ENCODE results near the gene TMOD4.
"Not testable (repeated sequence)": the region's sequence is repeated elsewhere in the genome, so short reads cannot be mapped to it uniquely, and the experiment has no call there.

The TMOD4 gene

DNA sequence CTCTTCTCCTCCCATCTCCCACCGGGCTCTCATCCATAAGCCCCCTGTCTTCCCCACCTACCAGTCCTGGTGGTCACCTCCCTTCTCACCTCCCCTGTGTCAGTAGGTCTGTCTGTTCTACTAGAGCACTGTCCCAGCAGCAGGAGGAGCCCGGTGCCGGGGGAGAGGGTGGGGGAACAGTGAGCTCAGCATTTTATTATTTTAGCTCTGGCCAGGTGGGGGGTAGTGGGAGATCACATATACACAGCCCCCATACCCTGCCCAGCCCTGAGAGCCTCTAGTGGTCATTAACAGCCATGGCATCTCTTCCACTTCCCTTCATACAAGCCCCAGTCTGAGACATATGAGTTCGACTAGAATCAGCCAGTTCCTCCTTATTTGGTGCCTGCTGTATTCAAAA is at the start of gene TMOD4:
TSS of gene TMOD4 (minus strand) at position 119 of the 400 bp plus-strand sequence. CDS start 1,106 bp downstream, outside the sequence.
- Histone ChIP-seq H3K4me3 (ENCODE audit: low read depth, low read length) (no peak within 1 kb of the TSS), H3K27me3 (ENCODE audit: insufficient read depth, low read length) (no peaks in the 10 kb centered on the region), H2AFZ (ENCODE audit: low read length, unreplicated experiment) (no peak within 1 kb of the TSS), H3K27ac (ENCODE audit: low read depth, low read length) (no peak within 1 kb of the TSS), H3K79me2 (ENCODE audit: control insufficient read depth, insufficient read depth, low read length, unreplicated experiment) (no peaks in the 10 kb centered on the region), H3K4me1 (ENCODE audit: control insufficient read depth, insufficient read depth, low read length, unreplicated experiment) (no peaks in the 10 kb centered on the region), H3K36me3 (ENCODE audit: insufficient read depth, low read length) (peaks cover 1% of the 10 kb centered on the region; the same call in 1 of the 2 replicates)

GRCh38 chr1:151222130-151222529 is 46.3 kb upstream of the TMOD4 start:
- peaks cover 14% of the 10 kb centered on the region for H3K36me3 ChIP-seq (ENCODE audit: insufficient read depth, low read length)
- peaks cover 77% of the 10 kb centered on the region for H3K79me2 ChIP-seq (ENCODE audit: control insufficient read depth, insufficient read depth, low read length, unreplicated experiment)
- no peak overlapping the region for H3K27ac ChIP-seq (ENCODE audit: low read depth, low read length)
- H3K4me1 ChIP-seq (ENCODE audit: control insufficient read depth, insufficient read depth, low read length, unreplicated experiment): peaks cover 21% of the 10 kb centered on the region
- H3K4me3 ChIP-seq (ENCODE audit: low read depth, low read length): no peak overlapping the region
- H2AFZ ChIP-seq (ENCODE audit: low read length, unreplicated experiment): no peak overlapping the region
- no peaks in the 10 kb centered on the region for H3K27me3 ChIP-seq (ENCODE audit: insufficient read depth, low read length)

DNA sequence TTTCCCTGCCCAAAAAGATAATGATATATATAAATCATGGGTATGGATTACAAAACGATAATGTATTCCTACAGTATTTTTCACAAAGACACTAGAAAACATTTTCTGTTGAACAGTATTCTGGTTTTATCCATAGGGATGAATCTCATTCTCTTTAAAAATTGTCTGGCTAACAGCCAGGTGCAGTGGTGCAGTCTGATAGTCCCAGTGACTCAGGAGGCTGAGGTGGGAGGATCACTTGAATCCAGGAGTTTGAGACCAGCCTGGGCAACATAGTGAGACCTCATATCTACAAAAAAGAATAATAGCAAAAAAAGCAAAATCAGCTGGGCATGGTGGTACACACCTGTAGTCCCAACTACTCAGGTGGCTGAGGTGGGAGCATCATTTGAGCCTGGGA is 45.8 kb upstream of the TMOD4 start:
- Histone ChIP-seq H3K36me3 (ENCODE audit: insufficient read depth, low read length) (peaks cover 11% of the 10 kb centered on the region), H3K79me2 (ENCODE audit: control insufficient read depth, insufficient read depth, low read length, unreplicated experiment) (peaks cover 79% of the 10 kb centered on the region), H2AFZ (ENCODE audit: low read length, unreplicated experiment) (no peak overlapping the region), H3K27me3 (ENCODE audit: insufficient read depth, low read length) (no peaks in the 10 kb centered on the region), H3K4me3 (ENCODE audit: low read depth, low read length) (no peak overlapping the region), H3K4me1 (ENCODE audit: control insufficient read depth, insufficient read depth, low read length, unreplicated experiment) (peaks cover 21% of the 10 kb centered on the region), H3K27ac (ENCODE audit: low read depth, low read length) (no peak overlapping the region)

GRCh38 chr1:151213560-151213959 is 37.8 kb upstream of the TMOD4 start:
- Histone ChIP-seq H3K79me2 (ENCODE audit: control insufficient read depth, insufficient read depth, low read length, unreplicated experiment) (peaks cover 91% of the 10 kb centered on the region), H3K36me3 (ENCODE audit: insufficient read depth, low read length) (peaks cover 7% of the 10 kb centered on the region), H3K27ac (ENCODE audit: low read depth, low read length) (no peak overlapping the region), H3K4me1 (ENCODE audit: control insufficient read depth, insufficient read depth, low read length, unreplicated experiment) (peaks cover 6% of the 10 kb centered on the region), H2AFZ (ENCODE audit: low read length, unreplicated experiment) (no peak overlapping the region), H3K4me3 (ENCODE audit: low read depth, low read length) (no peak overlapping the region), H3K27me3 (ENCODE audit: insufficient read depth, low read length) (no peaks in the 10 kb centered on the region)

DNA sequence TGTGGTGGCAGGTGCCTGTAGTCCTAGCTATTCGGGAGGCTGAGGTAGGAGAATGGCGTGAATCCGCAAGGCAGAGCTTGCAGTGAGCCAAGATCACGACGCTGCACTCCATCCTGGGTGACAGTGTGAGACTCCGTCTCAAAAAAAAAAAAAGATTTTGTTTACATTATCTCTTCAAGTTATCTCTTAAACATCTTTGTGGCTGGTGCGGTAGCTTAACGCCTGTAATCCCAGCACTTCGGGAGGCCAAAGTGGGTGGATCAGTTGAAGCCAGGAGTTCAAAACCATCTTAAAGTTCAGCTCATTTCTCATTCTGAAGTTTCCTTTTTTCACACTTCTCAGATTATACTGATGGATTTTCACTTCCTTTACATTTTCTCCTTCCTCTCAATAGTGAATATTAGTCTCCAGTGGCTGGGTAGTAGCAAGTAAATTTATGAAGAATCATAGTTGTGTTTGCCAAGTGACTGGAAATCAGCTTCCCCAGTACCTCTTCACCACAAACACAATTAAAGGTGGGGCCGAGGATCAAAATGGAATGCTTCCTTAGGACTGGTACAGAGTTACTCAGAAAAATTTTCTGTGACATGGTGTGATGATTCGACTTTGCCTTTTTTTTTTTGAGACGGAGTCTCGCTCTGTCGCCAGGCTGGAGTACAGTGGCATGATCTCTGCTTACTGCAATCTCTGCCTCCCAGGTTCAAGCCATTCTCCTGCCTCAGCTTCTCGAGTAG is 36.4 kb upstream of the TMOD4 start:
- Histone ChIP-seq H3K36me3 (ENCODE audit: insufficient read depth, low read length) (peaks cover 7% of the 10 kb centered on the region), H2AFZ (ENCODE audit: low read length, unreplicated experiment) (no peak overlapping the region), H3K27ac (ENCODE audit: low read depth, low read length) (no peak overlapping the region), H3K4me3 (ENCODE audit: low read depth, low read length) (no peak overlapping the region), H3K27me3 (ENCODE audit: insufficient read depth, low read length) (no peaks in the 10 kb centered on the region), H3K4me1 (ENCODE audit: control insufficient read depth, insufficient read depth, low read length, unreplicated experiment) (peaks cover 6% of the 10 kb centered on the region), H3K79me2 (ENCODE audit: control insufficient read depth, insufficient read depth, low read length, unreplicated experiment) (peaks cover 91% of the 10 kb centered on the region)

DNA sequence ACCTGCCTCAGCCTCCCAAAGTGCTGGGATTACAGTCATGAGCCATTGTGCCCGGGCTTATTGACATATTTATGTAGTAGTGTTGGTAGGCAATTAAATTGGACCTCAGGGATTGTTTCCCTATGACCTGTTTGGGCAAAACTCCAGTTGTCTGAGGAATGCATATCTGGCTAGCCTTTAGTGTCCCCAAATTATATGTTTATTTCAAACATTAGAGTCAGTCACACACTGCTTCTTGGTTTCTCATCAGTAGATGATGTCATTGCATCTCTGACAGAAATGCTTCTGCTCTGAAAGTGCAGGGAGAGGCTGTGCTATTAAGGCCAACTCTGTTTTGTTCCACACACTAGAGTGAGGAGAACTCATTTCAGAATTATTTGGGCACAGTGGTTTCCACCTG is 35.0 kb upstream of the TMOD4 start:
- H3K36me3 ChIP-seq (ENCODE audit: insufficient read depth, low read length): peaks cover 4% of the 10 kb centered on the region; the same call in 1 of the 2 replicates

GRCh38 chr1:151205381-151205965 is 29.7 kb upstream of the TMOD4 start:
- not testable (repeated sequence) for H2AFZ ChIP-seq (ENCODE audit: low read length, unreplicated experiment); H3K4me3 ChIP-seq (ENCODE audit: low read depth, low read length); H3K27ac ChIP-seq (ENCODE audit: low read depth, low read length); H3K27me3 ChIP-seq (ENCODE audit: insufficient read depth, low read length)
- H3K79me2 ChIP-seq (ENCODE audit: control insufficient read depth, insufficient read depth, low read length, unreplicated experiment): peaks cover 95% of the 10 kb centered on the region
- peaks cover 19% of the 10 kb centered on the region for H3K36me3 ChIP-seq (ENCODE audit: insufficient read depth, low read length)
- peaks cover 25% of the 10 kb centered on the region for H3K4me1 ChIP-seq (ENCODE audit: control insufficient read depth, insufficient read depth, low read length, unreplicated experiment)

More for the DNA sequence above, 35.0 kb upstream of the TMOD4 start:
- Histone ChIP-seq H3K4me1 (ENCODE audit: control insufficient read depth, insufficient read depth, low read length, unreplicated experiment) (peaks cover 10% of the 10 kb centered on the region), H3K27ac (ENCODE audit: low read depth, low read length) (no peak overlapping the region), H2AFZ (ENCODE audit: low read length, unreplicated experiment) (no peak overlapping the region), H3K4me3 (ENCODE audit: low read depth, low read length) (no peak overlapping the region), H3K27me3 (ENCODE audit: insufficient read depth, low read length) (no peaks in the 10 kb centered on the region), H3K79me2 (ENCODE audit: control insufficient read depth, insufficient read depth, low read length, unreplicated experiment) (peaks cover 91% of the 10 kb centered on the region)

GRCh38 chr1:151199873-151200581 is 24.2 kb upstream of the TMOD4 start:
- Histone ChIP-seq H3K27me3 (ENCODE audit: insufficient read depth, low read length) (no peaks in the 10 kb centered on the region), H3K4me1 (ENCODE audit: control insufficient read depth, insufficient read depth, low read length, unreplicated experiment) (peaks cover 26% of the 10 kb centered on the region), H3K4me3 (ENCODE audit: low read depth, low read length) (peak overlapping the region; percentile 100), H3K27ac (ENCODE audit: low read depth, low read length) (peak overlapping the region; percentile 93), H2AFZ (ENCODE audit: low read length, unreplicated experiment) (no peak overlapping the region), H3K36me3 (ENCODE audit: insufficient read depth, low read length) (peaks cover 15% of the 10 kb centered on the region), H3K79me2 (ENCODE audit: control insufficient read depth, insufficient read depth, low read length, unreplicated experiment) (peaks cover 63% of the 10 kb centered on the region)

DNA sequence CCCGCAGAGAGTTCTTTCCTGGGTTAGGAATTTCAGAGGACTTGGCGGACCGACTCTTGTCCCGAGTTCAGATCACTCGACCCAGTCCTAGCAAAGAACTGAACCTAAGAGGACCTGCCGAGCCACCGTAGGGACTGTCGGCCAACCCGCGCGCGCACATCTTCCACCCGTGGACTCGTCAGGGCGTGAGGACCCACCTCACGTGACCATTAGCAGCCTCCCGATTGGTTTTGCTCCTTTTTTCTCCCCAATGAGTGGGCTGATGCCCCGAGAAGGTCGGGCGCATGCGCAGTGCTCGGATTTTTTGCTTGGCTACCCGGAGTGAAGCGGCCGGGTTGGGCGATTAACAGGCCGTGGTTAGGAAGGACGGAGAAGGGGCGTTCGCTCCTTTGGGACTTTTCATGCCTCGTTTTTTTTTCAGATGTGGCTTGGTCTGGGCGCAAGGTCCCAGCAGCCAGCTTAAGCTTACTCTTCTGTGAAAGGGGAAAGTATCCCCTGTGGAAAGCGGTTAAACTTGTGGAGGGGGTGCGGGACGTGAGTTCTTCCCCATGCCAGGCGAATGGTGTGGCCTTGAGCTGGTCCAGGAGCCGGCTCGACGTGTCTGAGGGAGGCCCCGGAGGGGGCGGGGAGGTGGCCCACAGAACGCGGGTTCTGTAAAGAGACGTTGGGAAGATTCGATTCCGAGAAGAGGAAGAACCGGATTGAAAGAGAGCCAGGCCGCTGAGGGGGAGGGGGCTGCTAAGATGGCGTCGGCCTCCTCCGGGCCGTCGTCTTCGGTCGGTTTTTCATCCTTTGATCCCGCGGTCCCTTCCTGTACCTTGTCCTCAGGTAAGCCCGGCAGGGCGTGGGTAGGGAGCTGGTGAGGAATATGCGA is 22.7 kb upstream of the TMOD4 start, which contains the start of gene PIP5K1A:
TSS of gene PIP5K1A (plus strand) at position 299 of the 874 bp plus-strand sequence. CDS start at position 744, 445 bp downstream.
- Histone ChIP-seq H3K27ac (ENCODE audit: low read depth, low read length) (peak within 1 kb of the TSS; percentile 93), H3K27me3 (ENCODE audit: insufficient read depth, low read length) (no peaks in the 10 kb centered on the region), H3K79me2 (ENCODE audit: control insufficient read depth, insufficient read depth, low read length, unreplicated experiment) (peaks cover 48% of the 10 kb centered on the region), H3K4me1 (ENCODE audit: control insufficient read depth, insufficient read depth, low read length, unreplicated experiment) (peaks cover 26% of the 10 kb centered on the region), H3K36me3 (ENCODE audit: insufficient read depth, low read length) (peaks cover 9% of the 10 kb centered on the region), H2AFZ (ENCODE audit: low read length, unreplicated experiment) (peak within 1 kb of the TSS; percentile 90), H3K4me3 (ENCODE audit: low read depth, low read length) (peak within 1 kb of the TSS; percentile 100)

DNA sequence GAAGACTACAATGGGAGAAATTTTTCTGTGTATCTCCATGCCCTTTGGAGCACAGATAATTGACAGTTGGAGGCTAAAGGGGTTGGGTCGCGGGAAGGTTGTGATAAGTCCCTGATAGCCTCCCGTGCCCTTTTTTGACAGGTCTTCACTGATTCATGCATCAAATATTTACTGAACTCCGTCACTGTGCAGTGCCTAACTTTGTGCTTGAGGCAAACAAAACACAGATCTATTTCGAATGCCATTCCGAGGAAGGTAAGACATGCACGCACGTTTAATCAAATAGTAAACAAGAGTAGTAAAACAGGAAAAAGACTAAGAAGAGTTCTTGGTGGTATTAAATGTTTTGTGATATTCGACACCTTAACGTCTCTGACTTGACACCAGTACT is 22.1 kb upstream of the TMOD4 start:
- H2AFZ ChIP-seq (ENCODE audit: low read length, unreplicated experiment): peak overlapping the region; percentile 81
- peaks cover 42% of the 10 kb centered on the region for H3K79me2 ChIP-seq (ENCODE audit: control insufficient read depth, insufficient read depth, low read length, unreplicated experiment)

More for the DNA sequence above, 22.1 kb upstream of the TMOD4 start:
- Histone ChIP-seq H3K4me3 (ENCODE audit: low read depth, low read length) (peak overlapping the region; percentile 100), H3K4me1 (ENCODE audit: control insufficient read depth, insufficient read depth, low read length, unreplicated experiment) (peaks cover 26% of the 10 kb centered on the region), H3K36me3 (ENCODE audit: insufficient read depth, low read length) (peaks cover 6% of the 10 kb centered on the region), H3K27ac (ENCODE audit: low read depth, low read length) (peak overlapping the region; percentile 93), H3K27me3 (ENCODE audit: insufficient read depth, low read length) (no peaks in the 10 kb centered on the region)

All from ACC112 (cell line).